ENCODE results near the gene TANC1. TPM values are rescaled to one million over a fixed set of nuclear protein-coding genes. Genes with fewer than 3 reads are reported as not detected.
"Not testable (repeated sequence)": the region's sequence is repeated elsewhere in the genome, so short reads cannot be mapped to it uniquely, and the experiment has no call there.

TANC1 gene
- total and polyA plus RNA-seq, 3 donors from 2014 or later: 8.6 to 19.3 (median 16.2) TPM

- peaks cover 29% of the 10 kb centered on the region for H3K4me1 ChIP-seq
- DNase-seq: no peak
- H3K27me3 ChIP-seq: no peaks in the 10 kb centered on the region
- H3K4me3 ChIP-seq: no peak overlapping the region
- peak overlapping the region in 1 of 2 donors; percentile 70 for H3K27ac ChIP-seq
- intact Hi-C loops (cut with DNase I; ENCODE audit: low total_unique reads): no loop called here
- H3K36me3 ChIP-seq (ENCODE audit: low read depth, missing control alignments): no peaks in the 10 kb centered on the region
- TF ChIP-seq, protein P1, sequence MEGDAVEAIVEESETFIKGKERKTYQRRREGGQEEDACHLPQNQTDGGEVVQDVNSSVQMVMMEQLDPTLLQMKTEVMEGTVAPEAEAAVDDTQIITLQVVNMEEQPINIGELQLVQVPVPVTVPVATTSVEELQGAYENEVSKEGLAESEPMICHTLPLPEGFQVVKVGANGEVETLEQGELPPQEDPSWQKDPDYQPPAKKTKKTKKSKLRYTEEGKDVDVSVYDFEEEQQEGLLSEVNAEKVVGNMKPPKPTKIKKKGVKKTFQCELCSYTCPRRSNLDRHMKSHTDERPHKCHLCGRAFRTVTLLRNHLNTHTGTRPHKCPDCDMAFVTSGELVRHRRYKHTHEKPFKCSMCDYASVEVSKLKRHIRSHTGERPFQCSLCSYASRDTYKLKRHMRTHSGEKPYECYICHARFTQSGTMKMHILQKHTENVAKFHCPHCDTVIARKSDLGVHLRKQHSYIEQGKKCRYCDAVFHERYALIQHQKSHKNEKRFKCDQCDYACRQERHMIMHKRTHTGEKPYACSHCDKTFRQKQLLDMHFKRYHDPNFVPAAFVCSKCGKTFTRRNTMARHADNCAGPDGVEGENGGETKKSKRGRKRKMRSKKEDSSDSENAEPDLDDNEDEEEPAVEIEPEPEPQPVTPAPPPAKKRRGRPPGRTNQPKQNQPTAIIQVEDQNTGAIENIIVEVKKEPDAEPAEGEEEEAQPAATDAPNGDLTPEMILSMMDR (IDR thresholded peaks at IDR 0.05): no peak
- no peak for TF ChIP-seq POLR2A (IDR thresholded peaks at IDR 0.05)
- 20 to 45% methylated on average over 2 of the region's 2 CpGs for WGBS, 2 donors
- H3K9me3 ChIP-seq: no peaks in the 10 kb centered on the region
Measured at GRCh38 chr2:159091381-159091780, 122.9 kb downstream of the TANC1 start.

DNA sequence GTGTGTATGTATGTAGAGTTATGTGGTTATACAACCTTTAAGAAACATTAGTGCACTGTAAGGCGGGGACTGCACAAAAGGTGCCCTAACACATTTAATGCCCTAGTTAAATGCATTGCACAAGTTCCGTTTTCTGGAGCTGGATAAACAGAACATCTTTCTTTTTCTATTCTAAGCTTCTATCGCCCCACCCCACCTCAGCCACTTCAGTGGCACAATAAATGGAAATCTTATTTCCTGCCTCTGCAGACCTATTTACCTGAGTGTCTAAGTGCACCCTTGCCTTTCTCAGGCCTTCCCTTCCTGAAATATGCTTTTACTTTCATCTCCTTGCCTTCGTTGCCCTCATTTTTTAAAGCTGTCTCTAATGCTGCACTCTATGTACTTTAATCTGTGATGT, 123.5 kb downstream of the TANC1 start:
- no peaks in the 10 kb centered on the region for H3K9me3 ChIP-seq
- TF ChIP-seq, protein P1 (IDR thresholded peaks at IDR 0.05): no peak
- H3K4me1 ChIP-seq: peaks cover 29% of the 10 kb centered on the region
- H3K27me3 ChIP-seq: no peaks in the 10 kb centered on the region
- DNase-seq: no peak
- H3K4me3 ChIP-seq: no peak overlapping the region
- H3K27ac ChIP-seq: peak overlapping the region in 1 of 2 donors; percentile 4
- WGBS, 2 donors: 54 to 70% methylated on average over 4 of the region's 4 CpGs
- no peaks in the 10 kb centered on the region for H3K36me3 ChIP-seq (ENCODE audit: low read depth, missing control alignments)
- intact Hi-C loops (cut with DNase I; ENCODE audit: low total_unique reads): no loop called here

GRCh38 chr2:159093497-159093896, 125.1 kb downstream of the TANC1 start:
- Histone ChIP-seq H3K9me3 (no peaks in the 10 kb centered on the region), H3K27ac (peak overlapping the region in 1 of 2 donors; percentile 76), H3K4me3 (no peak overlapping the region), H3K4me1 (peaks cover 29% of the 10 kb centered on the region), H3K27me3 (no peaks in the 10 kb centered on the region), H3K36me3 (ENCODE audit: low read depth, missing control alignments) (no peaks in the 10 kb centered on the region)
- TF ChIP-seq POLR2A (IDR thresholded peaks at IDR 0.05): no peak
- TF ChIP-seq, protein P1 (IDR thresholded peaks at IDR 0.05): no peak
- intact Hi-C loops (cut with DNase I; ENCODE audit: low total_unique reads): no loop called here
- WGBS, 2 donors: 25 to 35% methylated on average over 2 of the region's 2 CpGs
- DNase-seq: no peak

DNA sequence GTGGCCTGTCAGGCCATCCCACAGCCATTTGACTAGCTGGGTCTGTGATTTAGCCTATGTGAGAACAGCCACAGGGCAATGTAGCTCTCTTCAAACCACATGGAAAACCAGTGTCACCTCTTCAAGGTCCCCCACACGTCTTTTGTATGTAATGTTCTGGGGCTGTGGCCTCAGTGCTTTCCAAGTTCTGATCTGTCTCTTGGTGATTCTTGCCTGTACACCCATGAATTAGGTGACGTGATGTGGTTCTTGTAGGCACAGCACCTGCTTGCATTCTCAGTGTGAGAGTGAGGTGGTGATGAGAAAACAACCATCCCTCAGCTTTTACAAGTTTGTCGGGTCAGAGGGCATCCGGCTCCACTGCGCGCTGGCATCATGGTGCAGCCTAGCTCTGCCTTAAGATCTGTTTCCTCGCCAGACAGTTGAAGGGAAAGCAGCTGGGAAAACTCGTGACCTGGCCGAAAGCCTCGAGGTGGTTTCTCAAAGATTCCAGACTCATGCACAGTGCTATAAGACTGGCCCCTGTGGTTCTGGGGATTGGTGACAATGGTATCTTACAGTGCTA, 125.8 kb downstream of the TANC1 start:
- Histone ChIP-seq H3K4me3 (no peak overlapping the region), H3K27me3 (no peaks in the 10 kb centered on the region), H3K9me3 (no peaks in the 10 kb centered on the region), H3K27ac (peak overlapping the region; percentile 26 to 76), H3K36me3 (ENCODE audit: low read depth, missing control alignments) (no peaks in the 10 kb centered on the region), H3K4me1 (peaks cover 36% of the 10 kb centered on the region)
- DNase-seq: peak; percentile 64
- WGBS, 2 donors: 24 to 52% methylated on average over 10 of the region's 10 CpGs
- TF ChIP-seq, protein P1 (IDR thresholded peaks at IDR 0.05): no peak
- TF ChIP-seq POLR2A (IDR thresholded peaks at IDR 0.05): no peak
- intact Hi-C loops (cut with DNase I; ENCODE audit: low total_unique reads): no loop called here

- no peak overlapping the region for H3K4me3 ChIP-seq
- DNase-seq: no peak
- no peaks in the 10 kb centered on the region for H3K9me3 ChIP-seq
- H3K27ac ChIP-seq: no peak overlapping the region
- 86 to 92% methylated on average over 1 of the region's 1 CpG for WGBS, 2 donors
- TF ChIP-seq, protein P1 (IDR thresholded peaks at IDR 0.05): no peak
- no peak for TF ChIP-seq POLR2A (IDR thresholded peaks at IDR 0.05)
- intact Hi-C loops (cut with DNase I; ENCODE audit: low total_unique reads): no loop called here
- H3K27me3 ChIP-seq: no peaks in the 10 kb centered on the region
- H3K4me1 ChIP-seq: peaks cover 39% of the 10 kb centered on the region
- no peaks in the 10 kb centered on the region for H3K36me3 ChIP-seq (ENCODE audit: low read depth, missing control alignments)
Measured at GRCh38 chr2:159095813-159096212, 127.4 kb downstream of the TANC1 start.

DNA sequence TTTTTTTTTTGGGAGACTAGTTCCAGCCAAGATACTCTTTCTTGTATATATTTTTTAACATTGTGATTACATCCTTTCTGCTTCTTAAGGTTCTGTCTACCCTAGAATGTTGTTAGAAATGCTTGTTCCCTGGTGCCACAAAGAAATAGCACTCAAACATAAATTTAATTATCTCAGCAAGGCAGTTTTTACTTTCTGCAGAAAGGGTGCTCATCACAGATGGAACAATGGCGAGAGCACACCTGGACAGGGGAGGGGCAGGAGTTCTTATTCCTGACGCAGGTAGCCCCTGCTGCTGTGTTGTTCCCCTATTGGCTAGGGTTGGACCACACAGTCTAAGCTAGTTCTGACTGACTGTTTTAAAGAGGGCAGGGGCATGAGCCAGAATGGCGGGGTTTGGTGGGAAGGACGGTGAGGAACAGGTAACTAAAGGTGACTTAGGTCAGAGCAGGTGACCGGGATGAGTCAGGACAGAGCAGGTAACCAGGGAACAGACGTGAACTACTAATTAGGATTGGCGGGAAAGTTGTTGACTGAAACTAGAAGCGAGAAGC, 127.9 kb downstream of the TANC1 start:
- H3K9me3 ChIP-seq; H3K4me3 ChIP-seq; intact Hi-C loops (cut with DNase I; ENCODE audit: low total_unique reads); H3K27ac ChIP-seq; H3K27me3 ChIP-seq; DNase-seq; H3K36me3 ChIP-seq (ENCODE audit: low read depth, missing control alignments): not testable (repeated sequence)
- WGBS, 2 donors: 91% methylated on average over 8 of the region's 8 CpGs
- peaks cover 34% of the 10 kb centered on the region for H3K4me1 ChIP-seq

Data from testis (tissue), 3 donors.